HT-29 (cell line): ENCODE results near the gene SNPH. TPM values are rescaled to one million over a fixed set of nuclear protein-coding genes. Genes with fewer than 3 reads are reported as not detected.

ENCODE experiments used
- DNase-seq: peaks from one replicate; pipeline ENCODE4 v3.0.0-alpha.2; 2015; ENCODE audit warnings: low spot score
- total RNA-seq: library from RNA; depleted of rRNA; stranded (reverse); fragments of >200 nt; shearing (Covaris generic); gene quantifications from 2 replicates; pipeline ENCODE4 v1.2.3, GENCODE V29; 2014

SNPH gene
- total RNA-seq, 1 experiment from 2014 or later: 0.36 TPM

DNA sequence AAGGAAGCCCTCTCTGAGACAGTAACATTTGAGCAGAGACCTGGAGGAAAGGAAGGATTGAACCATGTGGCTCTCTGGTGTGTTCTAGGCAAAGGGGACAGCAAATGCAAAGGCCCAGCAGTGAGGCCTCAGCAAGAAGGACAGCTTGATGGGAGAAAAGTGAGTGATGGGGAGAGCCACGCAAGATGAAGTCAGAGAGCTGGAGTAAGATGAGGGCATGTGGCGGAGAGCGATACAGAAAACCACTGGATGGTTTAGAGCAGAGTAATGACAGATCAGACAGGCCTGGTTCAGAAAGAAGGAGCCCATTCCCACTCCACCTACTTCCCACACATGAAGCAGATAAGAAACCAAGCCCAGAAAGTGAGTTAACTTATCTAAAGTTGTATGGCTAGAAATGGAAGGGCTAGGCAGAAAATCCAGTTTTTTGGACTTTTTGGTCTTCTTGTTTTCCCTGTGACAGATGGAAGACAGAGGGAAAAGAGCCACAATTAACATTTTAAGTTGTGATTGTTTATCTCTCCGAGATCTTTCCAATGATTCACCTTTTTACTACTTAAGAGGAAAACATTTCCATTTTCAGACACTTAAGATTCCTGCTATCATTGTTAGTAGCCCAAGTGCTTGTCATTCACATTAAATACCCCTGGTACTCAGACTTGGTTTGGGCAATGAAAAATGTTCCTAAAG lies 723 bp upstream of the SNPH start:
- no peak for DNase-seq

DNA sequence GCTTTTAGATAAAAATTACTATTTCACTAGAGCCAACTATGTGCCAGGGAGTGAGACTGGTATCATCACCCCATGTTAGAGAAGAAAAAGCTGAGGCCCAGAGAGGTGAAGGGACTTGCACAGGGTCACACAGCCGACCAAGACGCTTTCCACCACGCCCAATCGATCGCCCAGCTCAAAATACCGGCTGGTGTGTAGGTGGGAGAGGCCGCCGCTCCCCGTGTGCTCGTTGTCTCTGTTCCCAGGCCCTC lies 253 bp upstream of the SNPH start:
- no peak for DNase-seq

DNA sequence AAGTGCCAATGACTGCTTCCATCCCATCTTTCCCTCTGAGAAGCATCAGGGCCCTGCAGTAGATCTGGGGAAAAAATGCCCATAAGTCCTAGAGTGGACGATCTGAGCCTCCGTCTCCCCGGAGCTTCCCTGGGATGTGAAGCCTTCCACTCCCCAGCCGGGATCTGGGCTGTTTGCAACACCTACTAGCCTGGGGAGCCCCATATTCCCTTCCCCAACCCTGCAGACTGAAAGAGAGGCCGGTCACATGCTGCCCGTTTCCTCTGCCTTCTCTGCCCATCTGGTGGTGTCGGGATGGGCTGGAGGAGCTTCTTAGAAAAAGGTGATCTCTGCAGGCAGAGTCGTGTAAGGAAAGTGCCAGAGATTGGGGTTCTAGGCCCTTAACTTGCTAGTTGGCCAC lies 1.1 kb downstream of the SNPH start:
- DNase-seq: no peak

DNA sequence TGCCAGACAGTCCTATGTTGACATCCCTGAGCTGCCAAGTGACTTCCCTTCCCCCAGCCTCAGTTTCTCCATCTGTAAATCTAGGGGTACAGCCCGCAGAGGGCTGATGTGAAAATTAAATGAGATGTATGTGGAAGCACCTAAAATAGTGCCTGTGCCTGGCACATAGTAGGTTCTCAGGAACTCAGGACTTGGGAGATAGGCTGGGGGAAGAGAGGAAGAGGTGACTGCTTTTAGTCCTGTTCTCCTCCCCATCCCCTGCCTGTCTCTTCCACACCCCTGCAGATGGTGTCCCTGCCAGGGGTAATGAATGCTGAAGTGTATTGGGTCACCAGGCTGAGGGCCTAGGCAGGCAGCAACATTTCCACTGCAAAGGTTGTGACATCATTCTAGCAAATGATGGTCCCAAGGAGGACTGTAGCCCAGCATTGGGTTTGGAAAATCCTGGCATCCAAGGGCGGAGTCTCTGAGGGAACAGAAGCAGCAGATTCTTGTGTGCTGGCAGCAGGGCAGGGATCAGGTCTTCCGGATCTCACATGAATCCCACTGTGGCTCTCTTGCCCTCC lies 1.8 kb downstream of the SNPH start:
- DNase-seq: no peak

DNA sequence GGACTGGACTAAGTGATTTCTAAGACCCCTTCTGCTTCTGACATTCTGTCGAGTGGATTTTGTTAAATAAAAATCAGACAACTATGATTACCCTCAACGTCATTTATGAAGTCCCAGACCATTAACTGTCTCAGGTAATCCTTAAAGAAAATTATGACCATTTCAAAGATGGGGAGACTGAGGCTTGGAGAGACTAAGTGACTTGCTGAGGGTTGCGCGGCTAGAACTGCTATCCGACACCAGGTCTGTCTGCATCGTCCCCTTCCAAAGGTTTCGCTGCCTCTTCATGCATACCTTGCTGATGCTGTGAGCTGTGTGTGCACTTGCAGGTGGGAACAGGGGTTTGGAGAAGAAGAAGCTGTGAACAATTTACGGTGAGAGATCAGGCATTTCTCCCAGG lies 3.1 kb downstream of the SNPH start:
- DNase-seq: no peak

DNA sequence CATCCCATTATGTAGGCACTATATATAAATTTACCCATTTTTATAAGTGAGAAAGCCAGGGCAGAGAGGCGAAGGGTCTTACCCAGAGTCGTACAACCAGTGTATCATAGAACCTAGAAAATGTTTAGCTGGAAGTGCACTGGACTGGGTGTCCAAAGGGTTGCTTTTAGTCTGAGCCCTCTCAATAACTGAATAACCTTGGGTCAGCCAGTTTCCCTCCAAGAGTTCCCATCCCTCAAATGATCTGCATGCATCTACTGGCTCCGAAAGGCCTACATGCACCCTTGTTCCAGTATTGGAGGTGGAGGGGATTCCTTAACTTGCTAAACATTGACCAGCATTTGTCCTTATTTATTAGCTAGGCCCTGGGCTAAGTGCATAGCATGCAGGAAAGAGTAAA lies 3.8 kb downstream of the SNPH start:
- DNase-seq: no peak

DNA sequence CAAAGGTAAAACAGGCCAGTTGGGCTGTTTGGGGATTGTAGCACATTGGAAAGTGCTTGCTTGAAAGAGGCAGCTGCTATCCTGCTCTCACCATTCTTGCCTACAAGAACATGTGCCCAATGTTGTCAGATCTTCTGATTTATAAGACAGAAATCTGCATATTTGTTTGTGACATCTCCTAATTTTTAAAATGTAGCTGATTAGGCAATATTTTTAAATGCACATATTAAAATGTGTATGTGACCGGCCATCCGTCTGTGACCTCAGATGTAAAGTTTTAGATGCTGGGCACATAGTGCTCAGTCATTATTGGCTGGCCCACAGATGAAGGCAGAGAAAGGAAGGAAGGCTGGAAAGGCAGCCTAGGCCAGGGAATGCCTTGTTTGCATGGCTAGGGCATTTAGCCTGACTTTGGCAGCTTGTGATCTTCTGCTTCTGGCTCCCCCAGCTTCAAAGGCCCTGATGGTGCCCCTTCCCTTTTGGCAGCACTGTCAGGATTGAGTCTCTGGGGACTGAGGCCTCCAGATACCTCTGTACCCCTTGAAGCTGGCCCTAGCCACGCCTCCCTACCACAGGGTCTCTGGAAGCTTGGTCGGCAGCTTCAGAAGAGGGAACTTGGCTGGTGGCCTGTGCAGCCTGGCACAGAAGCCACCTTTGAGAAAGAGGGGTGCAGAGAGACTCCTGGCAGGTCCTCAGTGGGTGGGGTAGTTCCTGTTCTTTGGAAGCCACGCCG lies 6.4 kb downstream of the SNPH start:
- no peak for DNase-seq

DNA sequence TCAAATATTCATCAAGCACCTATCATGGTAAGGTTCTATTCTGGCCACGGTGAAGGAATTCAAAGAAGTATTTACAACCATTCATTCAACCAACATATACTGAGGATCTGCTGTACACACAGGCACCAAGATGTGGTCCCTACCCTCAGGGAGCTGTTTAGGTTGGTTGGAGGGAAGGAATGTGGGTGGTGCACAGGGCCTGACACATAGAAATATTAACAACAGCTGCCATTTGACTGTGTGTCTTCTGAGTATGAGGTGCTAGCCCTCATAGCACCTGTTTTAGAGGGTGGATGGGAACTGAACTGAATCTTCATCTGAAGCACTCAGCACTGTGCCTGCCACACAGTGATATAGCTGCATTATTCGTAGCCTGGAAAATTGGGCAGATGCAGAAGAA lies 7.3 kb downstream of the SNPH start:
- no peak for DNase-seq

DNA sequence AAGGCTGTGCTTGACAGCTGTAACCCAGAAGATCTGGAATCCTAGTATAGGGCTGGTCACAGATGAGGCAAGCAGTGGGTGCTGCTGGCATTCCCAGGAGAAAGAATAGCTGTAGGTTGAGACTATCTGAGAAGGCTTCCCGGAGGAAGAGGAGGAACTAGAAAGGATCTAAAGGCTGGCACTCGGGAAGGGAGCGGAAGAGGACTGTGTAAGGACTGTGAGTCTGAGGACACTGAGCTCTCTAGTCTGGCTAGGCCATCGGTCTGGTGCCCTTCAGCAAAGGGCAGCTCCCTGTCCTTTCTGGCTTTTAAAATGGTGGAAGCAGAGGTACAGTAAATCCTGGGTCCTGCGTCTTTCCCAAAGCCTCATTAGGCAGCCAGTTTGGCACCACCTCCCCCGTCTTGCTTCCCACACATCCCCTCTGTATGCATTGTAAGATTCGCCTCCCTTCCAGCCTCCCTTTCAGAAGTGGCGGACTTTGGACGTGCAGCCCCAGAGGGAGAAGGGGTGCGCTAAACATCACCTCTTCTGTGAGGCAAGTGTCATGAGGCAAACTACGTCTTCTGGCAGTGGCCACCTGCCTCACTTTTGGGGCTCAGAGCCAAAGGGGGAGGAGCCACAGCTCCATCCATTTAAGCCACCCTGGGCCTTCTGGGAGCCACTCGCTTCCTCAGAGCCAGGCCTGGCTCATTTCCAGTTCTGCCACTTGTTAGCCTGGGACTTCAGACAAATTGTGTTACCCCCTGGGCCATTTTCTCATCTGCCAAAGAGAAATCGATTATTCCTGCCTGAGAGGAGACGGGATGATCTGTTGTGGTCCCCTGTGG lies 8.6 kb downstream of the SNPH start:
- DNase-seq: peak; percentile 18

DNA sequence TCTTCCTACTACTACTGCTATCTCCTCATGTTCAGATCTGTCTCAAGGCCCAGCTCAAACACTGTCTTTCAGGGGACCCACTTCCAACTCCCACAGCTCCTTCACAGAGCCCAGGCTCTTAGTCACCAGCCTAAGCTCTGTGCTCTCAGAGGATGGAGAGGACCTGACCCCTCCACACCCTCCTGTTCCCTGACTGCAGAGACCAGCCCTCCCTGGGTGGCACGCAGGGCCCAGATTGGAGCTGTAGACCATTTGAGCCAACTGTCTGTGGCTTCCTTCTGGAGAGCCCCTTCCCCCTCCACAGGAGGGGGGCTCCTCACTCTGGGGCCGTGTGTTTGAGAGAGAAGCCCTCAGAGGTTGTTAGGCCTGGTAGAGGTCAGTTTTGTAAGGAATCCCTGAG lies 9.8 kb downstream of the SNPH start:
- DNase-seq: no peak

DNA sequence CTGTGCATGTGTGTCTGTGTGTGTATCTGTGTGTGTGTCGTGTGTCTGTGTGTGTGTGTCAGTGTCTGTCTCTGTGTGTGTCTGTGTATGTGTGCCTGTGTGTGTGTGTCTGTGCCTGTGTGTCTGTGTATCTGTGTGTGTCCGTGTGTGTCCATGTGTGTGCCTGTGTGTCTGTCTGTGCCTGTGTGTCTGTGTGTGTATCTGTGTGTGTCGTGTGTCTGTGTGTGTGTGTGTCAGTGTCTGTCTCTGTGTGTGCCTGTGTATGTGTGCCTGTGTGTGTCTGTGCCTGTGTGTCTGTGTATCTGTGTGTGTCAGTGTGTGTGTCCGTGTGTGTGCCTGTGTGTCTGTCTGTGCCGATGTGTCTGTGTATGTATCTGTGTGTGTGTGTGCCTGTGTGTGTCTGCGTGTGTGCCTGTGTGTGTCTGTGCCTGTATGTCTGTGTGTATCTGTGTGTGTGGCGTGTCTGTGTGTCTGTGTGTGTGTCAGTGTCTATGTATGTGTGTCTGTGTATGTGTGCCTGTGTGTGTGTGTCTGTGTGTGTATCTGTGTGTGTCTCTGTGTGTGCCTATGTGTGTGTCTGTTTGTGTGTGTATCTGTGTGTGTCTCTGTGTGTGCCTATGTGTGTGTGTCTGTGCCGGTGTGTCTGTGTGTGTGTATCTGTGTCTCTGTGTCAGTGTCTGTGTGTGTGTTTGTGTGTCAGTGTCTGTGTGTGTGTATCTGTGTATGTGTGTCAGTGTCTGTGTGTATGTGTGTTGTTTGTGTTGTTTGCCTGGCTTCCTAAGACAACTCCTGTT lies 11.6 kb downstream of the SNPH start:
- no peak for DNase-seq

DNA sequence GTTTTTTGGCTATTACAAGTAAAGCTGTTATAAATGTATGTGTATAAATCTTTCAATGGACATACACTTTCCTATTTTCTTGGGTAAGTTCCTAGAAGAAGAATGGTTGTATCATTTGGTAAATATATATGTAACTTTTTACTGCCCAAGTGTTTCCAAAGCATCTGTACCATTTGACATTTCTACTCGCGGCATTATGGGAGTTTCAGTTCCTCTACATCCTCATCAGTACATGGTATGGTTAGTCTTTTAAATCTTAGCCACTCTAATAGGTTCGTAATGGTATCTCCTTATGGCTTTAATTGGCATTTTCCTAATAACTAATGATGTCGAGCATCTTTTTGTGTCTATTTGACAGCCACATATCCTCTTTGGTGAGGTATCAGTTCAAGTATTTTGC lies 12.9 kb downstream of the SNPH start:
- DNase-seq: no peak

DNA sequence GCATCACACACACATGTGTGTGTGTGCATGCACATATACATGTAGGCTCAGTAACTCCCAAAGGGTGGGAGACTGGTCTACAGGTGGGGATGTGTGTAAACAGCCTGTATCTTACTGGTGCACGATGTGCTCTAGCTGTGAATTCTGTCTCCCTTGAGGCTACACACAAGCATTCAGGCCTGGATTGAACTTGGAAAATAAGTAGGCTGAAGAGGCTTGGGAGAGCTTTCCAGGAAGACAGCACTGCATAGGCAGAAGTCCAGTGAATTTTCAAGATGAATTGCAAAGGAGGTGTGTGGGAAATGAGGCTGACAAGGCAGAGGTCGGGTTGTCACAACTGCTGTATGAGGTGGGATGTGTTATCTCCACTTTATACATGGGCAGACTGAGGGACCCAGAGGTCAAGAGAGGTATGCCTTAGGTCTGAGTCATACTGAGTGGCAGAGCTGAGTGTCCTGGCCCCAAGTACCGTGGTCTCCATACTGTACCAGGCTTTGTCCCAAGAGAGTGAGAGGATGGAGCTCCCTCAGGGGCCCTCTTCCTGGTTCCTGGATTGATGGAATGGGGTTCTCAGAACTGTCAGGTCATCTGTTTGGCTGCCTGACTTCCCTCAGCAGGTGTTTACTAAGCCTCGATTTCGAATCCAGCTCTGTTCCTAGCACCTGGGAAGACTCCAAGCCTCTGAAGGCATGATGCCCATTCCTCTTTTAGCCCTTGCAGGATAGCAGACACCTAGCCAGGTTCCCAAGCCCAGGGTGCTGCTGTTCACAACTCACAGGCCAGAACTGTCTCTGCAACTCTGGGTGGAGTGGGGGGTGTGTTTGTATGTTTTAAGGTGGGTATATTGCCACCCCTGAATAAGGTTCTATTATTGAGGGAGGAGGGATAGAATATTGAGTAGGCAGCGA lies 14.4 kb downstream of the SNPH start:
- DNase-seq: no peak

DNA sequence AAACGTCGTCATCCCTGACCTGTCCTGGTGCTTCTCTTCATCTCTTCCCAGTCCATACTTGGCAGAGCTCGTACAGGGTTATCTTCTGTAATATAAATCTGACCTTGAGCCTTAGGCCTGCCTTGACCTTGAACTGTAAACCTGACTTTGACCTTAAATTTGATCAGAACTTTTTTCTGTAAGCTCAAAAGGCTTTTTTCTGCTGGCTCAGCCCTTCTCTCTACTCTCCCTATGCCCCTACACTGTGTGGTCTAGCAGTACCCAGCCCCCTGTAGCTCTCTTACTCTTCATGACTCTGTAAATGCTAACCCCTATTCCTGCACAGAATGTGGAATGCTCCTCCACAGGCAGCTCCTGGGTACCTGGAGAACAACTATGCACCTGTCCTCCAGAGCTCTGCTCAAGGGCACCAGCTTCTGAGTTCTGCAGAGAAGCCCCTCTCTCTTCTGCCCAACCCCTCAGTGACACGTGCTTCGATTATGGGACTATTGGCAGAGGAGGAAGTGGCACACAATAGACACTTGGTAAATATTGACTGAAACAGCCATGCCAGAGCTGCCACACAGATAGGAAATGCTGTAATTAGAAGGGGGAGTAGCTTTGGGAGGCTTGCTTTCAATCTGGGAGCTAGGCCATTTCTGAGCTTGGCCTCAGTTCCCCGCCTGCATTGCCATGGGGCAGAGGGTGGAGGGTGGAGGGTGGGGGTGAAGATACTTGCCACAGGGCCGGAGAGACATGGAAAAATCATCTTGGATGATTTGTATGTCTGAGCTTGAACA lies 15.4 kb downstream of the SNPH start:
- DNase-seq: no peak

DNA sequence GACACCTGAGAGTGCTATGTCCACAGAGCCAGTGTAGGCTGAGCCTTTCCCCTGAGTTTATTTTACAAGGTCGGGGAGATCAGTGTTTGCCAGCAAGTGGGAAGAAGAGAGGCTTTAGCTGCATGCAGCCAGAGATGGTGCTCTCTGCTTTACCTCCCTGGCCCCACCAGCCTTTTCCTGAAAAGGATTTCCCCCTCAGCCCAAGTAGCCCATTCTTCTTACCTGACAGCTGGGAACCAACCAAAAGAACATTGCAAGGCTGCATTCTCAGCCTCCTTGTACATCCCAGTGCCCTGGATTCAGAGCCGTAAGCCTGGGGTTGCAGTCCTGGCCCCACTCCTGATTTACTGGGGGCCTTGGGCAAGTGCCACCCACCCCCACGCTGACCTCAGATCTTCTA lies 16.9 kb downstream of the SNPH start:
- no peak for DNase-seq

DNA sequence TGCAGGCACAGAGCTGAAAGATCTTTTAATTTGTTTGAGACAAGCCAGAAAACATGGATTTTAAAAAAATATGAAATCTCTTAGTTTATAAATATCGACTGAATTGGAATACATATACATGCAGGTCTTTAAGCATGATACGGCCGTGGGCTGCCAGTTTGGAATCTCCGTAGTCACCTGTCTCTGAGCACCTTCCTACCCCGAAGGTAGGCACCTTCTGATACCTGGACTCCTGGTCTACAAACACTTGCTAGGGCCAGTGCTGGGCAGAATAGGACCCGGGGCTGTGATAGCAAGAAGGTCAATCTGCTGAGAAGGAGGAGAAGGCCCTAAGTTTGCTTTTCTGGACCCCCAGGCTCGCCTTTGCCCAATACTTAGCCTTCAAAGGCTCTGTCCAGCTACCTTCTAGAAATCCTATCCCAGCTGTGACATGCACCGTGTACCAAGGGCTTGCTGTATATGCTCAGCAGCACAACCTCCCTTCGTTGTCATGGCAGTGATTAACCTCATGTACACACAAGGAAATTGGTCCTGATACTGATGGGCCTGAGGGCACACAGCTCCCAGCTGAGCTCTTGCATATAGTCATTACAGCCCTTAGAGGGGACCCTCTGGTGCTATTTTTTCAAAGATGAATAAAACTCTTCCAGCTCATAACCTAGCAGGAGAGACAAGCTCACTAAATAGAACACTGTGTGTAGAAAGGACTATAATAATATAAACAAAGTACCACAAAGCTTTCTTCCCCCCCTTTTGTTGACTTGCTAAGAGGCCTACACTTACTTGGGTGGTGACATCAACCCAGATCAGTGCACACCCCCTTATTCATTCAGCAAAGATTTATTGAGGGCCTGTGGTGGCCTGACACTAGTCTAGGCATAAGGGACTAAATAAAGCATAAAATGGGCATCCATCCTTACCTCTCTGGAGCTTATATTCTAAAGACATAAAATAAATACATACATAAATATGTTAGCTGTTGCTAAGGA lies 17.7 kb downstream of the SNPH start:
- no peak for DNase-seq

DNA sequence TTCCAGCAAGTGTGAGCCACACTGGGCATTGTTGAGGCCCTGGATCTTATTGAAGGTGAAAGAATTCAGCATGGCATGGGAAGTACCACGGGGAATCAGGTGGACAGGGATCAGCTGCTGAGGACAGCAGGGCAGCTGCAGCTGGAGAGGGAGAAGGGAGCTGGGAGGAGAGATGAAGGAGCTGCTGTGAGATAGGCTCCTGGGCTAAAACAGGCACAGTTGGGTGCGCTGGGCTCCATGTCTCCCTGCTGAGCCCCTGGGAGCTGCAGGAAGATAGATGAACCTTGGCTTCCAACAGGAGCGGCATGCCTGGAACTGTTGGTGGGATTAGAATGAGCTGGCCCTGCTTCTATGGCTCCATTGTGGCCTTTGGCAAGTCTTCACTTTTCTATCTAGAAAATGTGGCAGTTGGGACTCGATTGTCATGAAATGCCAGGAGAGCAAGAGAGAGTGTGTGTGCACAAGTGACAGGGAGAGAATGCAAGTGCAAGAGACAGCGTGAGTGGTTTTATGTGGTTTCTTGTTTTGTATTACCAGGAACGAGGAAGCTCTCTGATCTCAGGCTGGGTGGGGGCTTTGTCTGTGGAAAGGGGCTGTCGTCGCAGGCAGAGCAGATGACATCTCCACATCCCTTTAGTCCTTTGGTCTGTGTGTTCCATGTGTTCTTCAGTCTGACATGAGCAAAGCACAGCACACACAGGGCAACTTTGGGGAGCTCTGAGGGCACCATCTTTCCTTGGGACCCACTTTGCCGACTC lies 20.4 kb downstream of the SNPH start:
- DNase-seq: no peak

DNA sequence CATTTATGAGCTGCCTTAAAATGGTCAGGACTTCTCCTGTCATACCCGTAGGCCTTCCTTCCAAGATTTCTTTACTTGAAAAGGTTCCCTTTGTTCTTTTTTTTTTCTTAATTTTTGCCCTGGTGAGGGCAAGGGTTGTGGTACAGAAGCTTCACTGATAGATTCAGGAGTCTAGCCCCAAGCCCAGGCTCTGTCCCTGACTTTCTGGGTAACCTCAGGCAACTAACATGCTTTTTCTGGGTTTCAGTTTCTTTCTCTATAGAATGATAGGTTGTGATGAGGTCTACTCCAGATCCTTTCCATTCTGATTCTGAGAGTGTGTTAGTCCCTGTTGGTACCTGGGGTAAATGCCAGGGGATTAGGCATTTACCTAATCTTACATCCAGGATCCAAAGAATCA lies 21.2 kb downstream of the SNPH start:
- DNase-seq: no peak
